Body of pancreas (tissue), 4 donors: ENCODE results near the gene TNPO1. TPM values are rescaled to one million over a fixed set of nuclear protein-coding genes. Genes with fewer than 3 reads are reported as not detected.

Experiments
- ATAC-seq: fragments of 150-250 bp; one replicate; pipeline ENCODE4 v1.9.1; 2016
- DNase-seq, 4 donors: peaks; one replicate each; pipeline ENCODE4 v3.0.0-alpha.2; 2019
- H3K27ac ChIP-seq, 4 donors: fragments of 200-600 bp; sonication (generic); 1 replicate in 3 of 4; 2 replicates in 1 of 4; pipeline versions ENCODE4 v1.5.1 to v1.6.1; 2016 to 2019; ENCODE audit warnings: mild to moderate bottlenecking in 1 of 4, mixed read lengths in 1 of 4, moderate library complexity in 1 of 4
- H3K27me3 ChIP-seq, 2 donors: fragments of 200-600 bp; sonication (generic); one replicate each; pipeline ENCODE4 v1.6.0; 2016; ENCODE audit warnings: mild to moderate bottlenecking in 1 of 2
- H3K36me3 ChIP-seq, 2 donors: fragments of 200-600 bp; sonication (generic); replicated peaks in 1 of 2; 2 replicates each; pipeline ENCODE4 v1.5.1; 2016; ENCODE audit warnings: low read depth in 2 of 2; ENCODE audit not compliant: insufficient read depth in 1 of 2
- H3K4me1 ChIP-seq: fragments of 200-600 bp; sonication (generic); one replicate; pipeline ENCODE4 v1.6.0; 2016
- H3K4me3 ChIP-seq, 2 donors: fragments of 200-600 bp; sonication (generic); 1 replicate in 1 of 2; 2 replicates in 1 of 2; pipeline ENCODE4 v1.5.1; 2016 to 2019
- H3K9me3 ChIP-seq, 3 donors: fragments of 200-600 bp; sonication (generic); 1 replicate in 2 of 3; 2 replicates in 1 of 3; pipeline ENCODE4 v1.5.1; 2016
- POLR2A ChIP-seq, 3 donors: fragments of 450-650 bp; IDR thresholded peaks; one replicate each; pipeline ENCODE4 v1.6.1; 2016; ENCODE audit warnings: antibody characterized with exemption in 3 of 3, mild to moderate bottlenecking in 2 of 3
- WGBS, 2 donors: methylation state at CpG; one replicate each; pipeline ENCODE4 v1.1.5; 2017; 5-methylcytosine and 5-hydroxymethylcytosine counted together
- intact Hi-C: fragments of 100-400 bp; cut with DNase I; formaldehyde crosslinking; loops from one replicate; pipeline ENCODE4 v1.15.1; 2023
- total RNA-seq, 2 donors: library from RNA; depleted of rRNA; stranded (reverse); fragments of >200 nt; gene quantifications; one replicate each; pipeline ENCODE4 v1.1.0, GENCODE V29; 2016
- TF ChIP-seq, protein P1 (sequence below), 7 experiments: fragments of 450-650 bp in 4 of 7; fragments of 200-600 bp in 3 of 7; sonication (generic) in 3 of 7; IDR thresholded peaks; one replicate each; pipeline ENCODE4 v1.5.1; 2016 to 2019; ENCODE audit warnings: antibody characterized with exemption in 7 of 7

TNPO1 gene
- total RNA-seq, 2 donors from 2014 or later: 41.2 to 71.9 TPM

DNA sequence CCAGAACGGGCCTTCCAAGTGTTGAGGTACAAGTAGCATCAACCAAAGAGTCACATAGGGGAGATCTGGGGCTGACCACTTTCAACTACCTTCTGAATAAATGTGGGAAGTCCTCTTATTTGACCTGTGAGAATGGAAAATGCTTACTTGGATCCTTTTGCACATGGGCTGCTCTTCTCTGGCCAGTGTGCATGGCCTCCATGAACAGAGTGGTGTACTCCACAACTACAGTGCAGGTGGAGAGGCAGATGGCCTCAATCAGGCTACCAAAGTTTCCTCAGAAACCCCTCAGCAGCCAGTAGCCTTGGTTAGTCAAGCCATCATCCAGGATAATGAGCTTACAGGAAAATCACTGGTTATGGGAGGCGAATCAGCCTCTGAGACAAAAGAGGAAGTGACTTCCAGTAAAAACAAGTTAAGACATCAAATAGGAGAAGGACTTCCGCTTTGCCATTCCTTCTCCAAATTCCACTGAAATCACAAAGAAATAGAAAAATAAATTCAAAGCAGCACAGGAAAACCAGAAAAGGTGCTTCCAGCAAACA lies 121.1 kb downstream of the TNPO1 start:
- Histone ChIP-seq H3K9me3 (no peaks in the 10 kb centered on the region), H3K27ac (peak overlapping the region in 1 of 4 donors; percentile 41), H3K4me1 (peaks cover 6% of the 10 kb centered on the region), H3K4me3 (no peak overlapping the region), H3K27me3 (no peaks in the 10 kb centered on the region), H3K36me3 (no peaks in the 10 kb centered on the region)
- 69 to 81% methylated on average over 3 of the region's 3 CpGs for WGBS, 2 donors
- DNase-seq (no peak), ATAC-seq (no peak)
- intact Hi-C loops: no loop called here
- TF ChIP-seq POLR2A (IDR thresholded peaks at IDR 0.05): no peak
- TF ChIP-seq, protein P1, sequence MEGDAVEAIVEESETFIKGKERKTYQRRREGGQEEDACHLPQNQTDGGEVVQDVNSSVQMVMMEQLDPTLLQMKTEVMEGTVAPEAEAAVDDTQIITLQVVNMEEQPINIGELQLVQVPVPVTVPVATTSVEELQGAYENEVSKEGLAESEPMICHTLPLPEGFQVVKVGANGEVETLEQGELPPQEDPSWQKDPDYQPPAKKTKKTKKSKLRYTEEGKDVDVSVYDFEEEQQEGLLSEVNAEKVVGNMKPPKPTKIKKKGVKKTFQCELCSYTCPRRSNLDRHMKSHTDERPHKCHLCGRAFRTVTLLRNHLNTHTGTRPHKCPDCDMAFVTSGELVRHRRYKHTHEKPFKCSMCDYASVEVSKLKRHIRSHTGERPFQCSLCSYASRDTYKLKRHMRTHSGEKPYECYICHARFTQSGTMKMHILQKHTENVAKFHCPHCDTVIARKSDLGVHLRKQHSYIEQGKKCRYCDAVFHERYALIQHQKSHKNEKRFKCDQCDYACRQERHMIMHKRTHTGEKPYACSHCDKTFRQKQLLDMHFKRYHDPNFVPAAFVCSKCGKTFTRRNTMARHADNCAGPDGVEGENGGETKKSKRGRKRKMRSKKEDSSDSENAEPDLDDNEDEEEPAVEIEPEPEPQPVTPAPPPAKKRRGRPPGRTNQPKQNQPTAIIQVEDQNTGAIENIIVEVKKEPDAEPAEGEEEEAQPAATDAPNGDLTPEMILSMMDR (IDR thresholded peaks at IDR 0.05): no peak

DNA sequence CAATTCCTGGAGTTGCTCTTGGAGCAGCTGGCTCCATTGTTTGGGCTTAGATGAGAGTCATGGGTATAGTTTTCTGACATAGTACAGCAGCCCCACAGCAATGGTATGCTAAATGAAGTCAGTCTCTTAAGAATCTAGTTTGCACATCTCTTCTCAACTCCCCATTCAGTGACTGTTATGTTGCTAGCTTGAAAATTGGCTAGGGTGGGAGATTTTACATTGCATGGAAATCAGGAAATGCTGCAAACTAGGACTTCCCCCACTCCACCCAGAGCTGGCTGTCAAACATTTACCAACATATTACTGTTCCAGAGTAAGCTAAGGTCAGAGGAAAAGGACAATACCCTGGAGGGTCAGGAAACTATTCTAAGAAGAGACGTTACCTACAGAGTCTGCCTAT lies 121.7 kb downstream of the TNPO1 start:
- no peak for DNase-seq
- H3K9me3 ChIP-seq: no peaks in the 10 kb centered on the region
- intact Hi-C loops: no loop called here
- no peaks in the 10 kb centered on the region for H3K27me3 ChIP-seq
- H3K4me1 ChIP-seq: peaks cover 6% of the 10 kb centered on the region
- no peak for TF ChIP-seq POLR2A (IDR thresholded peaks at IDR 0.05)
- TF ChIP-seq, protein P1 (IDR thresholded peaks at IDR 0.05): no peak
- peak overlapping the region in 1 of 4 donors; percentile 41 for H3K27ac ChIP-seq
- peak; percentile 38 for ATAC-seq
- H3K4me3 ChIP-seq: no peak overlapping the region
- WGBS, 2 donors: 50 to 75% methylated on average over 1 of the region's 1 CpG
- H3K36me3 ChIP-seq: no peaks in the 10 kb centered on the region

DNA sequence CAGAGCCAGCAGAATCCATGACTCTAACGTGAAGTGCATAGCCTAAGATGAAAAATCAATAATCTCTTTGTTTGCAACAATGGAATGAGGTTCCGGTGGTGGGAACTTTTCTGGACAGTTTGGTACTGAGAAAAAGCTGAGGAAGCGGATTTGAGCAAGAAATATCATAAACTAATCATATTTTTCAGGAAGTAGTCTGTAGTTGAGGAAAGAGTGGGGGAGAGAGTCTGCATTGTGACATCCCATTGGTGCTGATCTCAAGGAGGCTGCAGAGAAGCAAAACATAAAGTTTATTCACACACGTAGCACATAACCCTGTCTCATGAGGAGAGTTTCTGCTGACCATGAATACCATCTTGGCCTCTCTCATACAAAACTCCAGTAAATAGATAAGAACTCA lies 123.6 kb downstream of the TNPO1 start:
- H3K36me3 ChIP-seq: no peaks in the 10 kb centered on the region
- H3K9me3 ChIP-seq: no peaks in the 10 kb centered on the region
- 32 to 35% methylated on average over 4 of the region's 4 CpGs for WGBS, 2 donors
- TF ChIP-seq, protein P1 (IDR thresholded peaks at IDR 0.05): no peak
- TF ChIP-seq POLR2A (IDR thresholded peaks at IDR 0.05): no peak
- peaks cover 6% of the 10 kb centered on the region for H3K4me1 ChIP-seq
- DNase-seq (peak in 1 of 4 donors; percentile 36), ATAC-seq (no peak)
- H3K4me3 ChIP-seq: no peak overlapping the region
- H3K27me3 ChIP-seq: no peaks in the 10 kb centered on the region
- peak overlapping the region in 1 of 4 donors; percentile 59 for H3K27ac ChIP-seq
- intact Hi-C loops: no loop called here

DNA sequence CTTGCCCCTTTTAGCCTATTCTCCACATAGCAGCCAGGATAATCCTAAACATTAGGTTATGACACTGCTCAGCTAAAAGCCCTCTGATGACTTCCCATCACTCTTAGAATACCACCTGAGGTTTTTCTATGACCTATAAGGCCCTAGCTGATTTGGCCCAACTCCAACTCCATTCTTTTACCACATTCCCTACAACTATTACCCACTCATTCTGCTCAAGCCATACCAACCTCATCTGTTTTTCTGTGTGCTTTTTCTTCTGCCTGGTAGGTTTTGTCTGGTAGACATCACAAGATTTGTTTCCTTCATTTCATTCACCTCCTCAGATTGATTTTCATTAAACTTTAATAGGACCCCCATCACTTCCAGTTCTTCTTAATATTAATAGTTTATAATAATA lies 126.8 kb downstream of the TNPO1 start:
- Histone ChIP-seq H3K27ac (no peak overlapping the region), H3K27me3 (no peaks in the 10 kb centered on the region), H3K4me3 (no peak overlapping the region), H3K36me3 (no peaks in the 10 kb centered on the region), H3K4me1 (peaks cover 6% of the 10 kb centered on the region), H3K9me3 (no peaks in the 10 kb centered on the region)
- no peak for TF ChIP-seq POLR2A (IDR thresholded peaks at IDR 0.05)
- TF ChIP-seq, protein P1 (IDR thresholded peaks at IDR 0.05): no peak
- intact Hi-C loops: no loop called here
- DNase-seq (no peak), ATAC-seq (no peak)

DNA sequence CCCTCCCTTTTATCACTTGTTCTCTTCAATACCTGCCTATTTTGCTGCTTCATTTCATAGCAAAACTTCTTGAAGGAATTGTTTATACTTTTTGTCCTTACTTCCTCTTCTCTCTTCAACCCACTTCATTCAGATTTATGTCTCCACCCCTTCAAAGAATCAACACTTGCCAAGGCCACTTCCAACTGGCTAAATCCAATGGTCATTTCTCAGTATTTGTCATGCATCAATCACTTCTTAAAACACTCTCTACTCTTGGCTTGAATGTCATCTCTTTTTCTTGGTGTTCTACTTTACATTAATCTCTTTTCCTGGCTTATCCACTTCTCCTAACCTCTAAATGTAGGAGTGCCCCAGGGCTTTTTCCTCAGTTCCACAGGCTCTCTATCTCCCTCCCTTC lies 131.0 kb downstream of the TNPO1 start:
- no peaks in the 10 kb centered on the region for H3K9me3 ChIP-seq
- H3K27me3 ChIP-seq: no peaks in the 10 kb centered on the region
- intact Hi-C loops: no loop called here
- H3K27ac ChIP-seq: no peak overlapping the region
- ATAC-seq: no peak
- TF ChIP-seq, protein P1 (IDR thresholded peaks at IDR 0.05): no peak
- no peak for TF ChIP-seq POLR2A (IDR thresholded peaks at IDR 0.05)
- DNase-seq: no peak
- H3K36me3 ChIP-seq: no peaks in the 10 kb centered on the region
- H3K4me1 ChIP-seq: no peaks in the 10 kb centered on the region
- no peak overlapping the region for H3K4me3 ChIP-seq
